GM19043 (cell line): ENCODE results near the gene ARID5B.
"Not testable (repeated sequence)": the region's sequence is repeated elsewhere in the genome, so short reads cannot be mapped to it uniquely, and the experiment has no call there.

Source experiments
- ATAC-seq: cut with Tn5 transposase; IDR thresholded peaks from one replicate; pipeline ENCODE4 v1.9.1; 2021; ENCODE audit warnings: low read depth; ENCODE audit not compliant: unreplicated experiment

Gene ARID5B

GRCh38 chr10:61963669-61964058 is 62.2 kb downstream of the ARID5B start:
- ATAC-seq: no peak

GRCh38 chr10:61964059-61964709 is 62.7 kb downstream of the ARID5B start:
- no peak for ATAC-seq

GRCh38 chr10:61964949-61965702 is 63.6 kb downstream of the ARID5B start:
- ATAC-seq: no peak

- ATAC-seq: no peak
Measured at GRCh38 chr10:61965703-61966395, 64.3 kb downstream of the ARID5B start.

GRCh38 chr10:61967298-61967697 is 65.8 kb downstream of the ARID5B start:
- no peak for ATAC-seq

GRCh38 chr10:61970182-61971002 is 68.9 kb downstream of the ARID5B start:
- no peak for ATAC-seq

- no peak for ATAC-seq
Measured at GRCh38 chr10:61971003-61971325, 69.5 kb downstream of the ARID5B start.

- ATAC-seq: no peak
Measured at GRCh38 chr10:61973169-61973568, 71.7 kb downstream of the ARID5B start.

- ATAC-seq: no peak
Measured at GRCh38 chr10:61973906-61974305, 72.4 kb downstream of the ARID5B start.

GRCh38 chr10:61974601-61975390 is 73.3 kb downstream of the ARID5B start:
- peak; percentile 15 for ATAC-seq

GRCh38 chr10:61975391-61975932 is 74.0 kb downstream of the ARID5B start:
- peak; percentile 83 for ATAC-seq

- not testable (repeated sequence) for ATAC-seq
Measured at GRCh38 chr10:61976951-61977721, 75.6 kb downstream of the ARID5B start.

GRCh38 chr10:61978965-61979364 is 77.5 kb downstream of the ARID5B start:
- ATAC-seq: no peak

- no peak for ATAC-seq
Measured at GRCh38 chr10:61981460-61981859, 80.0 kb downstream of the ARID5B start.

- no peak for ATAC-seq
Measured at GRCh38 chr10:61983255-61983654, 81.8 kb downstream of the ARID5B start.

- ATAC-seq: no peak
Measured at GRCh38 chr10:61984803-61985418, 83.4 kb downstream of the ARID5B start.

- ATAC-seq: no peak
Measured at GRCh38 chr10:61985715-61986114, 84.2 kb downstream of the ARID5B start.

- ATAC-seq: no peak
Measured at GRCh38 chr10:61986382-61986781, 84.9 kb downstream of the ARID5B start.
